Mononuclear cell (primary cell): ENCODE results near the gene PODXL. TPM values are rescaled to one million over a fixed set of nuclear protein-coding genes. Genes with fewer than 3 reads are reported as not detected.

Experiments
- total RNA-seq: library from RNA; depleted of rRNA; stranded (reverse); fragments of >200 nt; gene quantifications from one replicate; pipeline ENCODE4 v1.2.3, GENCODE V29; 2012

PODXL gene
- total RNA-seq, 1 donor: 0.21 TPM

Other genes starting within 250 kb of the PODXL start
- 78.5 TPM for gene MKLN1, start 228.8 kb downstream of the PODXL start, total RNA-seq